SK-N-SH treated with all-trans-retinoic acid at 6 μM for 48 hours (cell line): Measurements from ENCODE around the gene SCAMP5.

Source experiments
- OSR1 ChIP-seq: fragments of 250-450 bp; sonication (Bioruptor Pico); IDR thresholded peaks from 2 replicates; pipeline ENCODE4 v1.8.0; 2022; ENCODE audit warnings: moderate library complexity, mild to moderate bottlenecking, inconsistent platforms
- SNAI2 ChIP-seq: fragments of 250-450 bp; sonication (Bioruptor Pico); IDR thresholded peaks from 2 replicates; pipeline ENCODE4 v1.5.0; 2020; ENCODE audit warnings: mild to moderate bottlenecking, moderate library complexity

- no peak for TF ChIP-seq OSR1
- TF ChIP-seq SNAI2 (CRISPR knock-in tag) = no peak
Measured at GRCh38 chr15:75001310-75001709, 5.9 kb downstream of the SCAMP5 start.
